HG02870 (cell line): ENCODE measurements around the gene WDR27.
"Not testable (repeated sequence)": the region's sequence is repeated elsewhere in the genome, so short reads cannot be mapped to it uniquely, and the experiment has no call there.

Experiments used
- ATAC-seq: cut with Tn5 transposase; IDR thresholded peaks from one replicate; pipeline ENCODE4 v1.9.1; 2021; ENCODE audit warnings: mild to moderate bottlenecking, moderate library complexity; ENCODE audit not compliant: unreplicated experiment

Gene WDR27

GRCh38 chr6:169618526-169619490 lies 83.0 kb downstream of the WDR27 start:
- no peak for ATAC-seq

GRCh38 chr6:169617562-169617961 lies 84.3 kb downstream of the WDR27 start:
- no peak for ATAC-seq

GRCh38 chr6:169608609-169609008 lies 93.2 kb downstream of the WDR27 start:
- not testable (repeated sequence) for ATAC-seq

GRCh38 chr6:169604076-169604475 lies 97.8 kb downstream of the WDR27 start:
- no peak for ATAC-seq

DNA sequence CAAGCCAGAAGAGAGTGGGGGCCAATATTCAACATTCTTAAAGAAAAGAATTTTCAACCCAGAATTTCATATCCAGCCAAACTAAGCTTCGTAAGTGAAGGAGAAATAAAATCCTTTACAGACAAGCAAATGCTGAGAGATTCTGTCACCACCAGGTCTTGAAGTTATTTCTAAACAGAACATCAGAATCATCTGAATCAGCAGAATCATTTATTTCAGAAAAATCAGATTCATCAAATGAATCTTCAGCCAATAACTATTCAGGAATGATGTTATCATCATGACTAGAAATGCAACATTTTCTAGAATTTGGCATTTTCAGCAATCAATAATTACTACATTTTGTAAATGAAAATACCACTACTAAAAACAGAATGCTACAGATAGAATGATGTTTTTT lies 100.7 kb downstream of the WDR27 start:
- not testable (repeated sequence) for ATAC-seq

GRCh38 chr6:169592558-169592957 lies 109.3 kb downstream of the WDR27 start:
- ATAC-seq: no peak

GRCh38 chr6:169591616-169592015 lies 110.2 kb downstream of the WDR27 start:
- ATAC-seq: no peak

- no peak for ATAC-seq
These were observed 111.4 kb downstream of the WDR27 start for GRCh38 chr6:169590376-169590939.

DNA sequence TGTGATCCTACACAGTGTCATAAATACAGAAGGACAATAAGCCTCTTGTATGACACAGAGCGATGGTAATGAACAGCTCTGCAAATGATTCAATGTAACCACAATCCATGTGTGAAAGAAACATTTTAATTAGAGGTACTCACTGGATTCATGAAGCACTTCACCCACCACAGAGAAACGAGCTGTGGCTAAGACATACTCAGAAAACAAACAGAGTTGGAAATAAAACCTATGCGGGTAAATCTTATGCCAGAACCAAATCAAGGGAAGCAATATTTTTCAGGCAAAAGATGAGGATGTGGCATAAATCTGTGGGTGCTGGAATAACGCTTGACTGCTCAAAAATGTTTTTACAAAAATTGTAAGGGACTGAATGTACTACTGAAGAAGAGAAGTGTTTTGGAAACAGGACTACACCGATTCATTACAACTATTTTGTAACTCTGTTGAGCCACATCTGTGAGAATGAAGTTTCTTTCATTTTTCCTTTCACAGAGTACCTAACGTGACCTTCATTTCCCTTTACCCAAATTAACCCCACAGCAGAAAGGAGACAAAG lies 112.1 kb downstream of the WDR27 start:
- peak; percentile 64 for ATAC-seq

- peak; percentile 78 for ATAC-seq
These were observed 112.5 kb downstream of the WDR27 start for GRCh38 chr6:169589293-169589692.

DNA sequence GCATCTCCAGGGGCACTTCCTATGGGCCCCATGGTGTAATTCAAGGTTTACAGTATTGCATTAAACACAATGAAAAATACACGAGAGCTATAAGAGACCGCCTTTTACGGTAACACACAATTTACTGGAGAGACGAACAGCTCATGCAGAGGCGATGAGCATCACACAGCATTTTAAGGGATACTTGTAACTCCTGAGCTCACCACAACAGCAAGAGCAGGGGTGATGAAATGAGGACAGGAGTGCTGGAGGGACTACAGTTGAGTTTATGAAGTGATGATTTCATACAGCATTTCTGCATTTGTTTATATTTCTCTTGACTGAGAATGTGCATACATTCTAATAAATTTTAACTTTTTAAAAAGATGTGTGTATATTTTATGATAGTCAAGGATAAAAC lies 113.9 kb downstream of the WDR27 start:
- no peak for ATAC-seq

DNA sequence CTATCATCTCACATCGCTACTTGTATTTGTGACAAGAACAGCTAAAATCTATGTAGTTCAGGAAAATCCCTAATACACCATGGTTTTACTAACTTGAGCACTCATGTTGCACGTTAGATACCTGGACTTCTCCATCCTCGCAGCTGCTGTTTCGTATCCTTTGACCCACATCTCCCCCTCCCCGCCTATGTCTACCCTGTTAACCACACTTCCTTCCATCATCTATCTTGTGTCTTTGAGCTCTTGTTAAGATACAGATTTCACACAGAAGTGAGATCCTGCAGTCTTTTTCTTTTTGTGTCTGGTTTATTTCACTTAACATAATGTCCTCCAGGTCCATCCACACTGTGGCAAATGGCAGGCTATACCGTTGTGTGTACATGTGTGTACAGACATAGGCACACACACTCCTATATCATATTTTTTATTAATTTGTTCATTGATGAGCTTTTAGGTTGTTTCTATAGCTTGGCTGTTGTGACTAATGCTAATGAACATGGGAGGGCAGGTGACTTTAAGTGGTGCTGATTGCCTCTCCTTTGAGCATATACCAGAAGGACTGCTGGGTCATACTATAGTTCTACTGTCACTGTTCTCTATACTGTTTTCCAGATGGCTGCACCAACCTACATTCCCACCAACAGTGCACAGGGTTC lies 117.8 kb downstream of the WDR27 start:
- ATAC-seq: peak; percentile 52

- ATAC-seq: no peak
These were observed 122.3 kb downstream of the WDR27 start for GRCh38 chr6:169579407-169580111.

- ATAC-seq: no peak
These were observed 123.9 kb downstream of the WDR27 start for GRCh38 chr6:169577974-169578373.

DNA sequence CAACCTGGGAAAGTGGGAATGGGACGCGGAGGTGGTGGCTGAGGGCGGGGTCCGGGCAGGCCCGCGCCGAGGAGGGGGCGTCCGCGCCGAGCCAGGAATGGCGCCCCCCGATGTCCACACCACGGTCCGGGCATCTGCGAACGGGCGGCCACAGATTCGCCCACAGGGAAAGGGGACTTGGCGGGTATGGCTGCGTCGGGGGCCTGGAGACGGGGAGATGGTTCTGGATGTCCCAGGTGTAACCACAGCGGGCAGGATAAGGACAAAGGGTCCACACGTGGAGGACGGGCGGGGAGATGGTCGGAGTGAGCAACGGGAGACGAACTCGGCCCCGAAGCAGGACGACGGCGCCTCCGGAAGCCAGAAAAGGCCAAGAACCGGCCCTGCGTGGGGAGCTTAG lies 124.6 kb downstream of the WDR27 start:
- ATAC-seq: no peak

DNA sequence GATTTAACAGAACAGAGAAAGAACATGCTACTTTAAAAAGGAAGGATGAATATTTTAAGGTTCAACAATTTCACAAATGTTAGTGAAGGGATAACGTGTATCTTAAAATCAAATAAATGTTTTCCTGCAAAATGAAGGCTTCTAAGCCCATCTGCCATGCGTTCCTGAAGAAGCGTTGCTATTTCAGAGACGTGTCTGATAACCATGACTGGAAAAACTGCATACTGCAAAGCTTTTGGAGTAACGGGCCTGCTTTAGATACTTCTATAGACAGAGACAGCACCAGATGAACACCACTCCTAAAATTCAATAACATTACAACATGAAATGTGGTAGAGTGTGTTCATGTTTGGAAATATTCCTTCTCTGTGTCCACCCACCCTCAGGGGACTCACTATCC lies 126.0 kb downstream of the WDR27 start:
- ATAC-seq: no peak

- no peak for ATAC-seq
These were observed 126.5 kb downstream of the WDR27 start for GRCh38 chr6:169575365-169575764.

DNA sequence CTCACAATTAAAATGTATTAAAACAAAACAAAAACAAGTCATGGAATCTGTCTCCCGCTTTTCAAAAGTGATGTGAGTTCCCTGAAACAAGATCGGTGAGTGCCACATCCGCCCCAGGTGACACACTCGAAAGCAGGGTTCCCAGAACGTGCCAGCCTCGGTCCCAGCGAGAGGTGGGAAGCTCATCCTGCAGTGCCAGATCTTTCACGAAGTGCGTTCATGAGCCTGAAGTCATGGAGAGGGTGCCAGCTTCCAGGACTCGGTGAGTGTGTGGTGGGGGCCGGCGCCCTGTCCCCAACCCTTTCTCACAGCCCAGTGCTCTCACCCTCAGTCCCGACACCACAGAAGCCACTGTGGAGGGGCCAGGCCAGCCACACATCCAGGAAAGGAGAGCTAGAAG lies 127.4 kb downstream of the WDR27 start:
- no peak for ATAC-seq

- no peak for ATAC-seq
These were observed 127.9 kb downstream of the WDR27 start for GRCh38 chr6:169573883-169574282.

DNA sequence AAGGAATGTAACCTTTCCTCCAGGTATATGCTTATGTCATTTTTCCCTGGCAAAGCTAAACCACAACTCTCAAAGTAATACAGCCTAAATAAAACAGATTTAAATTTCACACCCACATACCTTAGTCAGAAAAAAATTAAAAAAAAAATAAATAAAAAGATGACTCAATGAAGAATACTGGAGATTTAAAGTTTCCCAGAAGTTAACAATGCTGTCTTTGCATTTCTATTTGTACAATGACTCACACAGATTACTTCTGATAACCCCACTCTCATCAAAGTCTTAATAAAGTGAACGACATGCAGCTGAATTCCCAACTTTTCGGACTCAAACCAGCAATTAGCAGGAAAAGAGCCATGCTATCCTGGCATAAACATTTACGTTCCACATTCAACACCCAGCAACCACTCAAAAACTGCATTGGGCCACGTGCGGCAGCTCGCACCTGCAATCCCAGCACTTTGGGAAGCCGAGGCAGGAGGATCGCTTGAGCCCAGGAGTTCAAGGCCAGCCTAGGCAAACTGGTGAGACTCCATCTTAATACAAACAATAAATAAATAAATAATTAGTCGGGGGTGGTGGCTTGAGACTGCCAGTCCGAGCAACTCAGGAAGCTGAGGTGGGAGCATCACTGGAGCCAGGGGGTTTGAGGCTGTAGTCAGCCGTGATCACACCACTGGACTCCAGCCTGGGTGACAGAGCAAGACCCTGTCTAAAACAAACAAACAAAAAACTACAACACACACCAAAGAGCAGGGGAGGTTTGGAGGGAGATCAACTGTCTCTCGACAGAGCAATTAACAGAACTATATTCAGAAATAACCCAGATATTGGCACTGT lies 130.5 kb downstream of the WDR27 start:
- no peak for ATAC-seq
